Glomerular endothelial cell (primary cell): ENCODE data around the gene AQP12B. TPM values are rescaled to one million over a fixed set of nuclear protein-coding genes. Genes with fewer than 3 reads are reported as not detected.

ENCODE experiments used
- DNase-seq: peaks from one replicate; pipeline ENCODE4 v3.0.0-alpha.2; 2011; ENCODE audit warnings: low read depth, low spot score; ENCODE audit errors: extremely low read depth
- total RNA-seq: library from RNA; depleted of rRNA; stranded (reverse); fragments of >200 nt; gene quantifications from 2 replicates; pipeline ENCODE4 v1.2.3, GENCODE V29; 2015

Gene AQP12B
- total RNA-seq, 1 donor from 2014 or later: not detected

GRCh38 chr2:240650254-240650965, 32.3 kb downstream of the AQP12B start:
- DNase-seq: no peak

- no peak for DNase-seq
Observed at GRCh38 chr2:240649331-240649730, 33.4 kb downstream of the AQP12B start.

- DNase-seq: no peak
Observed at GRCh38 chr2:240648650-240649275, 33.9 kb downstream of the AQP12B start.

- DNase-seq: no peak
Observed at GRCh38 chr2:240648155-240648649, 34.5 kb downstream of the AQP12B start.

GRCh38 chr2:240647503-240648154, 35.1 kb downstream of the AQP12B start:
- DNase-seq: no peak

- DNase-seq: no peak
Observed at GRCh38 chr2:240646900-240647502, 35.7 kb downstream of the AQP12B start.

GRCh38 chr2:240646176-240646899, 36.3 kb downstream of the AQP12B start:
- DNase-seq: no peak

- DNase-seq: no peak
Observed at GRCh38 chr2:240645801-240646175, 36.9 kb downstream of the AQP12B start.

GRCh38 chr2:240645346-240645745, 37.3 kb downstream of the AQP12B start:
- DNase-seq: no peak

- DNase-seq: no peak
Observed at GRCh38 chr2:240644859-240645301, 37.8 kb downstream of the AQP12B start.

GRCh38 chr2:240644171-240644651, 38.5 kb downstream of the AQP12B start:
- no peak for DNase-seq

- no peak for DNase-seq
Observed at GRCh38 chr2:240643811-240644150, 38.9 kb downstream of the AQP12B start.

- no peak for DNase-seq
Observed at GRCh38 chr2:240643093-240643810, 39.4 kb downstream of the AQP12B start.

- no peak for DNase-seq
Observed at GRCh38 chr2:240642806-240643092, 39.9 kb downstream of the AQP12B start.

- DNase-seq: no peak
Observed at GRCh38 chr2:240642061-240642805, 40.5 kb downstream of the AQP12B start.

GRCh38 chr2:240640939-240641338, 41.7 kb downstream of the AQP12B start:
- DNase-seq: no peak

GRCh38 chr2:240639566-240639965, 43.1 kb downstream of the AQP12B start:
- no peak for DNase-seq

GRCh38 chr2:240638512-240639160, 44.0 kb downstream of the AQP12B start:
- DNase-seq: no peak

GRCh38 chr2:240637901-240638345, 44.8 kb downstream of the AQP12B start:
- DNase-seq: no peak
